ENCODE results near the gene CFAP69. TPM values are rescaled to one million over a fixed set of nuclear protein-coding genes. Genes with fewer than 3 reads are reported as not detected.

CFAP69 gene
- total RNA-seq, 1 experiment from 2014 or later, result 15.0 TPM

DNA sequence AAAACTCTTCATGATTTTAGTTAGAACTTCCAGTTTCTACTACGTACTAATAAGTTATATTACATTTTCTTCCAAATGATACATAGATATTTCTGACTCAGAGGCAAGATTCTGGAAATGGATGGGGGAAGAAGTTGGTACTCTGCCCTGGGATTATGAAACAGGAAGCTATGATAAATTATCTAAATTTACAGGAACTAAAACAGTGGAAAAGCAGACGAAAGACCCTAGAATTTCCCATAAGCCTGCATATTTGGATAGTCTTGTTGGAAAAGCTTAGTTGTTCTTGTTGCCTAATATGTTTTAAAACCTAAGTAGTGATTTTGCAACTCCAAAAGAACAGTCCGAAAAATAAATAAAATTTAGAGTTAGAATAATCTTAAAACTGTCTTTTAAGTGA is 21.8 kb downstream of the CFAP69 start:
- Histone ChIP-seq H3K79me2 (ENCODE audit: low read depth) (no peaks in the 10 kb centered on the region), H3K4me1 (replicated peaks; ENCODE audit: insufficient read depth) (peaks cover 5% of the 10 kb centered on the region; the same call in 1 of the 2 replicates), H4K20me1 (ENCODE audit: insufficient read depth) (peaks cover 4% of the 10 kb centered on the region; the same call in 1 of the 2 replicates), H3K27me3 (ENCODE audit: insufficient read depth, low read depth) (no peaks in the 10 kb centered on the region), H2AFZ (no peak overlapping the region), H3K9me3 (ENCODE audit: insufficient read depth, low read depth) (no peaks in the 10 kb centered on the region), H3K27ac (no peak overlapping the region), H3K36me3 (ENCODE audit: low read depth) (no peaks in the 10 kb centered on the region), H3K9me2 (ENCODE audit: insufficient read depth) (no peaks in the 10 kb centered on the region), H3K4me2 (no peak overlapping the region), H3K4me3 (no peak overlapping the region), H3F3A (ENCODE audit: insufficient read depth, low read depth) (peaks cover 3% of the 10 kb centered on the region; the same call in 1 of the 2 replicates)
- ChIA-PET CTCF (no interaction called here), POLR2A (ENCODE audit: unreplicated experiment) (interaction anchor here (0.7 kb wide), 1 partner anchor 66 kb away, joined by 7 read pairs; no protein-coding TSS in a partner anchor)
- BruUV-seq (replicated peaks), result no TSS peak
- intact Hi-C loops (cut with micrococcal nuclease; ENCODE audit: unreplicated experiment), result no loop called here
- DNase-seq, result no peak
- no peak for TF ChIP-seq EZH2 (IDR thresholded peaks at IDR 0.05; ENCODE audit: low read depth)
- TF ChIP-seq, protein P1, sequence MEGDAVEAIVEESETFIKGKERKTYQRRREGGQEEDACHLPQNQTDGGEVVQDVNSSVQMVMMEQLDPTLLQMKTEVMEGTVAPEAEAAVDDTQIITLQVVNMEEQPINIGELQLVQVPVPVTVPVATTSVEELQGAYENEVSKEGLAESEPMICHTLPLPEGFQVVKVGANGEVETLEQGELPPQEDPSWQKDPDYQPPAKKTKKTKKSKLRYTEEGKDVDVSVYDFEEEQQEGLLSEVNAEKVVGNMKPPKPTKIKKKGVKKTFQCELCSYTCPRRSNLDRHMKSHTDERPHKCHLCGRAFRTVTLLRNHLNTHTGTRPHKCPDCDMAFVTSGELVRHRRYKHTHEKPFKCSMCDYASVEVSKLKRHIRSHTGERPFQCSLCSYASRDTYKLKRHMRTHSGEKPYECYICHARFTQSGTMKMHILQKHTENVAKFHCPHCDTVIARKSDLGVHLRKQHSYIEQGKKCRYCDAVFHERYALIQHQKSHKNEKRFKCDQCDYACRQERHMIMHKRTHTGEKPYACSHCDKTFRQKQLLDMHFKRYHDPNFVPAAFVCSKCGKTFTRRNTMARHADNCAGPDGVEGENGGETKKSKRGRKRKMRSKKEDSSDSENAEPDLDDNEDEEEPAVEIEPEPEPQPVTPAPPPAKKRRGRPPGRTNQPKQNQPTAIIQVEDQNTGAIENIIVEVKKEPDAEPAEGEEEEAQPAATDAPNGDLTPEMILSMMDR (conservative IDR thresholded peaks at IDR 0.05), result no peak

DNA sequence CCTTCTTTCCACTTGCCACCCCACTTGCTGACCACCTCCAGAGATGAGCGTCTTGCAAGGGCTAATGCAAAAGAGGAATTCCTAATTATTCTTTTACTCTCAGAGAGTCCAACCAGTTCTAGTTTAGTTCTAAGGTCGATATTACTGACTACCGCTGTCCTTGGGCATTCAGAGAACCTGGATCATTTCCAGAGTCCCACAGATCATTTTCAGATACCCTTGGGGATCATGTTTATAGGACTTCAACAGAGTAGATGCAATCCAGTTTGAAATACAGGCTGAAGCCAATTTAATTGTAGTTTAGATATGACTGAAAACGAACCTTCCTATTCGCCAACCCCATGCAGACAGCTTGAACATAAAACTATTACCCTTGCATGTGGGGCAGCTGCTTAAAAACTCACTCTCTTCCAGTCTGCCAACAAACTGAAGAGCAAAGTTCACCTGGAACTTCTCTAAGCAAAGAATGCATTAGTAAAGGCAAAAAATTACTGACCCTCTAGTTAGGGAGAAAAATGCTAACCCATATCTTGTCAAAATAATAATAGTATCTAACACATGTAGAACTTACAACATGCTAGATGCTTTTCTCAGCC is 22.4 kb downstream of the CFAP69 start:
- no peaks in the 10 kb centered on the region for H3K9me2 ChIP-seq (ENCODE audit: insufficient read depth)
- H3F3A ChIP-seq (ENCODE audit: insufficient read depth, low read depth), result no peaks in the 10 kb centered on the region; the same call in 1 of the 2 replicates
- no TSS peak for BruUV-seq (replicated peaks)
- no peak overlapping the region for H3K4me2 ChIP-seq
- intact Hi-C loops (cut with micrococcal nuclease; ENCODE audit: unreplicated experiment), result no loop called here
- no peaks in the 10 kb centered on the region for H3K9me3 ChIP-seq (ENCODE audit: insufficient read depth, low read depth)
- no peak overlapping the region for H2AFZ ChIP-seq
- no peaks in the 10 kb centered on the region for H3K79me2 ChIP-seq (ENCODE audit: low read depth)
- peaks cover 5% of the 10 kb centered on the region; the same call in 1 of the 2 replicates for H3K4me1 ChIP-seq (replicated peaks; ENCODE audit: insufficient read depth)
- no peak overlapping the region for H3K27ac ChIP-seq
- no peak for TF ChIP-seq EZH2 (IDR thresholded peaks at IDR 0.05; ENCODE audit: low read depth)
- TF ChIP-seq, protein P1 (conservative IDR thresholded peaks at IDR 0.05), result no peak
- no peak for DNase-seq
- ChIA-PET POLR2A (ENCODE audit: unreplicated experiment) (no interaction called here), CTCF (no interaction called here)
- peaks cover 4% of the 10 kb centered on the region; the same call in 1 of the 2 replicates for H4K20me1 ChIP-seq (ENCODE audit: insufficient read depth)
- H3K4me3 ChIP-seq, result no peak overlapping the region
- H3K36me3 ChIP-seq (ENCODE audit: low read depth), result no peaks in the 10 kb centered on the region
- no peaks in the 10 kb centered on the region for H3K27me3 ChIP-seq (ENCODE audit: insufficient read depth, low read depth)

DNA sequence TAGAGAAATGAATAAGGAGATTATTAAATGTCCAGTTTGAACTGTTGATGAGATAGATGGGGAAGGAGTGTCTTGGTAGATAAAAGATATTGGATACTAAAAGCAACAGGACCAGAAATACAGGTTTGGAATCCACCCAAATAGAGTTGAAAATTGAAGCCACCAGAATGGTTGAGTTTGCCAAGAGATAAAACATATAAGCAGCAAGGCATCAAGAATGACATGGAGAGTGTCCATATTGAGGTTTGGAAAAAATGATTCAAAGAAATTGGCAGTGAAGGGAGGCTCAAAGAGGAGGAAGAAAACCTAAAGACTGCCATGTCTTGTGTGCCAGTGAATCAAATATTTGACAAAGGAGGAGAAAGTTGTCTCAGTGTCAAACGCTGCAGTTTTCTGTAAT is 24.2 kb downstream of the CFAP69 start:
- POLR2A ChIA-PET (ENCODE audit: unreplicated experiment), result no interaction called here
- peaks cover 5% of the 10 kb centered on the region; the same call in 1 of the 2 replicates for H3K4me1 ChIP-seq (replicated peaks; ENCODE audit: insufficient read depth)
- no peak overlapping the region for H3K4me2 ChIP-seq
- no peaks in the 10 kb centered on the region; the same call in 1 of the 2 replicates for H3F3A ChIP-seq (ENCODE audit: insufficient read depth, low read depth)
- CTCF ChIA-PET, result no interaction called here
- TF ChIP-seq EZH2 (IDR thresholded peaks at IDR 0.05; ENCODE audit: low read depth), result no peak
- TF ChIP-seq, protein P1 (conservative IDR thresholded peaks at IDR 0.05), result no peak
- no peaks in the 10 kb centered on the region for H3K79me2 ChIP-seq (ENCODE audit: low read depth)
- intact Hi-C loops (cut with micrococcal nuclease; ENCODE audit: unreplicated experiment), result no loop called here
- H3K9me3 ChIP-seq (ENCODE audit: insufficient read depth, low read depth), result no peaks in the 10 kb centered on the region
- no peaks in the 10 kb centered on the region for H4K20me1 ChIP-seq (ENCODE audit: insufficient read depth)
- H3K27me3 ChIP-seq (ENCODE audit: insufficient read depth, low read depth), result no peaks in the 10 kb centered on the region
- no TSS peak for BruUV-seq (replicated peaks)
- no peaks in the 10 kb centered on the region for H3K9me2 ChIP-seq (ENCODE audit: insufficient read depth)
- no peak overlapping the region for H3K27ac ChIP-seq
- no peak overlapping the region for H3K4me3 ChIP-seq
- DNase-seq, result no peak
- no peak overlapping the region for H2AFZ ChIP-seq
- no peaks in the 10 kb centered on the region for H3K36me3 ChIP-seq (ENCODE audit: low read depth)

All from PC-9 (cell line).